ENCODE measurements around the gene TOR2A.

TOR2A gene

DNA sequence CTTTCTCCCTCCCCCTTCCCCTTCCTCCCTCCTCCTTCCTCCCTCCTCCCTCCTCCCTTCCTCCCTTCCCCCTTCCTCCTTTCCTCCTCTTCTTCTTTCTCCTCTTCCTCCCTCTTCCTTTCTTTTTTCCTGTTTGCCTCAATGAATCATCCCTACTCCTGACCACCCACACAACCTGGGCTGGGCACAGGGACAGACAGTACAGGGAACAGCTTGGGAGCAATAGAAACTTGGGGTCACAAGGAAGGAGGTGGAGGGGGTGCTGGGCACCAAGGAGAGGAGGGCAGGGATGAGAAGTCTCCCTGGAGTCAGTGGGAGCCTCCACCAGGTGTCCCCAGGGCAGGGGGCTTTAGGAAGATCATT lies 14.2 kb downstream of the TOR2A start:
- DNase-seq (ENCODE audit: low spot score): no peak

DNA sequence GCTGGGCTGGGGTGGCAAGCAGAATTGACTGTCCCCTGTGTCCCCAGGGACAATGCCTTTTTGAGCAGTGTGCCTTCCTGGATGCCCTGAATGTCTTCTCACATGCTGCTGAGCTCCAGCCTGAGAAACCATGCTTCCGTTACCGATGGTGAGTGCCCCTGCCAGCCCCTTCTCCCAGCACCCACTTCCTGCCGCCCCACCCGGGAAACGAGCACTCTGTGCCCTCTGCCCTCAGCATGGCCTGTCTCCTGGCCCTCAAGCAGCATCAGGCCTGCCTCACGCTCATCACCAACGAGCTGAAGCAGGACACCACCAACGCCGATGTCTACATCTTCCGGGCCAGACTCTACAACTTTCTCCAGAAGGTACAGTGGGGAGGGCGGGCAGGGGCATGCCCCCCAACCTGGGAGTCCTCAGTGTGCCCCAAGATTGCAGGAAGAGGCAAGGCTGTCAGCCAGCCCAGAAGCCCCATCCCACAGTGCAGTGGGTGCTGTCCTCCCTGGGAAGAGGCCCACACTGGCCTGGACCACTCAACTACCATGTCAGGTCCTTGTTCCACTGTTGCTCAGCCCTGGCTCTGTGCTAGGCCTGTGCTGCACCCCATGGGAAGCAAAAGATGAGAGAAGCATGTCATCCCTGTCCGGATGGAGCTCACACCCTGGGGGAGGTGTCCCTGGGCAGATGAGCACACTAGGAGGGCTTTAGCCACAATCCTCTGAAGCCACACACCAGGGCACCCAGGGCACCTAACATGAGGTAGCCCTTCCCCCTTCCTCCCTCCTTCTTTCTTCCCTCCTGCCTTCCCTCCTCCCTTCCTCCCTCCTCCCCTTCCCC lies 14.8 kb downstream of the TOR2A start:
- no peak for DNase-seq (ENCODE audit: low spot score)

DNA sequence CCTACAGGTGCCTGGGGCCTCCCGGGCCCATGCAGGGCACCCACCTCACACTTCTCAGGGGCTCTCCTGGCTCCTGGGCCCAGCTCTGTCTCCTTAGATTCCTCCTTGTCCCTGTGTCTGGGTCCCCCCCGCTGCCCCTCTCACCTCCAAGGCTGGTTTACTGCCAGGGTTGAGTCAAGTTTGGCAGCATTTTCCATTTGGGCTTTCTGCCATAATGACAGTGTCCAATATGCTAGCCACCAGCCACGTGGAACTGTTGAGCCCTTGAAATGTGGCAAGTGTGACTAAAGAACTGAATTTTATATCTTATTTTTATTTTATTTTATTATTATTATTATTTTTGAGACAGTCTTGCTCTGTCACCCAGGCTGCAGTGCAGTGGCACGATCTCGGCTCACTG lies 17.3 kb downstream of the TOR2A start:
- no peak for DNase-seq (ENCODE audit: low spot score)

DNA sequence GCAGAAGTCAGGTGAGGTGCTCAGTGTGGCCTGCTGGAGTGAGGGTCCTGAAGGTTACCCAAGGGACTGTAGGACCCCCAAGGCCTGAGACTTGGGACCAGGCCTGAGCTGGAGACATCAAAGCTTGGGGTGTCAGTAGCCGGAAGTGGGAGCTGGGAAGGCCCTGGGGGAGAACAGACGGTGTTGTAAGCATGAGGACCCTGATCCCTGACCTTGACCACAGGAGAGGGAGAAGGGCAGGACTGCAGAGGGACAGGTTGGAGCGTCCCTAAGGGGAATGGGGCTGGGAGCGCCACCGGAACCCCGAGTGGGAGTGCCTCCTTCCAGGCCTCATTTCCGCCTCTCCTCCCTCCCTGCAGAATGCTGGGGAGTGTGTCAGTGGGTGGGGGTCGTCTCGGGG lies 18.7 kb downstream of the TOR2A start:
- no peak for DNase-seq (ENCODE audit: low spot score)

DNA sequence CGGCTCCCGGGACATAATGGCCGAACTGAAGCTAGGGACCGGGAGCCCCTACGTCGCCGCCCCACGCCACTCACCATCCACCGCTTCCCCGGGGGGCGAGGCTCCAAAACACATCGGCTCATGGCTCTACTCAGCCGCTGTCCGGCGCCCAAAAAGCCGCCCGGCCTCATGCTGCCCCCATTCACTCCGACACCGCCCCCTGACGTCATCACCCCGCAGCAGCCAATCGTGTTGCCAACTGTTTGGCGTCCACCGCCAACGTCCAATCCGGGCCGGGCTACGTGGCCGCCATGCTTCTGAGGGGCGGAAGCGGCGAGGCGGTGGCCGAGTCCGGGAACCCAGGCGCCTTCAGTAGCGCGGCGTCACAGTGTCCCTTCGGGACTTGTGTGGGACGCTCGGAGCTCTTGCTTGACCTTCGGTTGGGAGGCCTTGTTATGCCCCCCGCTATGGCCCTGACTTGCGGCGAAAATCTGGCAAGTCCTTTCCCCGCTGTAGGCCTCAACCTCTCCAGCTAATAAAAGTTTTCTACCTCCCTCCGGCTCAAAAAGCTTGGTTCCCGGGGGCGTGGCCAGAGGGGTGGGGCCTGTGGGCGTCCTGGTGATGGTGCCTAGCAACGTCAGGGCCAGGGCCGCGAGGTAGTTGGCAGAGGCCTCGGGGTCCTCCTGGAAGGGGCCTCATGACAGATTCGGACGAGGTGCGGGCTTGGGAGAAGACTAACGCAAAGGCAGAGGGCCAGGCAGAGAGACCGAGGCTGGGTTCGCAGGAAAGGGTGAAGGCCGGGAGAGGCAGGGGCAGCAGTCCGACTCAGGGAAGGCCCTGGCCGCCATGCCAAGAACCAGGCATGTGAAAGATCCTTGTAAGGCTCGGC lies 19.4 kb downstream of the TOR2A start, which contains the start of the genes PTRH1 and TTC16:
Gene PTRH1 (minus strand): TSS at position 194 of the 868 bp plus-strand sequence. CDS start 24 bp downstream, at position 170.
Gene TTC16 (plus strand): TSS at position 610 of the 868 bp plus-strand sequence. CDS start 67 bp downstream, at position 677.
- peak; percentile 93 for DNase-seq (ENCODE audit: low spot score)

DNA sequence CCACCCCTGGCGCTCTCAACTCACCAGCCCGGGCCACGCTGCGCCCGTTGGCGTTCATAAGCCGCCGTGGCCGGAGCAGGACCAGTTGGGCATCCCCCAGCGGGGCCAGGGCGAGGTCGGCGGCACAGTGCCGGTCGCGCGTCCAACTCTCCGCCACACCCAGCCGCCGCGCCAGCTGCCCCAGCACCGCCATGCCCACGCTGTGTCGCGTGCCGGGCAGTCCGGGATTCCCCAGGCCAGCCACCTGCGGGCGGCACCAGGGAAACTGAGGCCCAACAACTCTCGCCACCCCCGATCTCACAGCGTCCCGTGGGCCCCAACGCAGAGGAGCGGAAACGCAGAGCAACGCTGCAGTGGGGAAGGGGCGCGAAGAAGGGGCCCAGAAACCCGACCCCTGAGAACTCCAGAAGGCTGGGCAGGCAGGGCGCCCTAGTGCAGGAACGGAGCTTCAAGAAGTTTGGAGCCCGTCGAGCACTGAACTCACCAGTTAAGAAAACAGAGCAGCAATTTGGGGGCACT lies 20.1 kb downstream of the TOR2A start:
- DNase-seq (ENCODE audit: low spot score): no peak

DNA sequence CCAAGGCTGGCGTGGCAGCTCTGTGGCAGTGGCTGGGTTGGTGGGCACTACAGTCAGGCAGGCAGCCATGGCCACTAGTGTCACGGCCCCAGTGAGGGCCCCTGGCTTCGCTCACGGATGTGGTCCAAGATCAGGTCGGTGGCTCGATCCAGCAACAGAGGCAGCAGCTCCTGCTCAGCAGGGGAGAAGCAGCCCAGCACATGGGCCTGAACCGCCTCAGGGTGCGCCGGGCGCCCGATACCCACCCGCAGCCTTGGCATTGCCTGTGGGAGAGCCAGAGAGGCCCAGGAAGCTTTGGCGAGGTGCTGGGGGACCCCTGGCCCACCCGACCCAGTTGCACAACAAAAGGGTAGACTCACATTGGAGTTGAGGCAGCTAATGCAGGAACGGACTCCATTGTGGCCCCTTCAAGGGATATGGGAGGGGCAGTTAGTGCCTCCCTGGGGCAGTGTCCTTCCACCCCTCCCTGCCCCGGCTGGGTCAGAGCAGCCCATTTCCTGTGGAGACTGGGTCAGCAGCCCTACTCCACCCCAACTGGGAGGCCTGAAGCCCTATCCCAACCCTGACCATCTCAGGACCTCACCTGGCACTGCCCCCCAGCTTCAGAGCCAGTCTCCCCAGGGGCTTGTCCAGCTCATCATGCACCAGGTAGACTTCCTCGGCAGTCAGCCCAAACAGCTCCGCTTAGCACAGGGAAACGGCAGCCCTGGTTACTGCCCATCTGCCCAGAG lies 20.9 kb downstream of the TOR2A start:
- DNase-seq (ENCODE audit: low spot score): no peak

DNA sequence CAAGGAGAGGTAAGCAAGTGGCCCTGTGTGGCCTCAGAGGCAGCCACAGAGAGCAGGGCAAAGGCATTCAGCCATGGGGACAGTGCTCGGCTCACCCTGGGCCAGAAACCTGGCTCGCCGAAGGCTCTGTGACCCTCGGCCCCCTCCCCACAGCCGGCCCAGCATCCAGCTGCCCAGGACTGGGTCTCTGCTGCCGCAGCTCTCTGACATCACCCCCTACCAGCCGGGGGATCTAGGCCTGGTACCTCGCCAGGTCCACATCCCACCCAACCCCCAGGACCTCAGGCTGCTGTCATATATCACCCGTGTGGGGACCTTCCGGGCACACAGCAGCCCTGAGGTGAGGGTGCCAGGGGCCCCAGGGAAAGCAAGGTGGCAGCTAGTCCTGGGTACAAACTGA lies 22.2 kb downstream of the TOR2A start:
- DNase-seq (ENCODE audit: low spot score): no peak

DNA sequence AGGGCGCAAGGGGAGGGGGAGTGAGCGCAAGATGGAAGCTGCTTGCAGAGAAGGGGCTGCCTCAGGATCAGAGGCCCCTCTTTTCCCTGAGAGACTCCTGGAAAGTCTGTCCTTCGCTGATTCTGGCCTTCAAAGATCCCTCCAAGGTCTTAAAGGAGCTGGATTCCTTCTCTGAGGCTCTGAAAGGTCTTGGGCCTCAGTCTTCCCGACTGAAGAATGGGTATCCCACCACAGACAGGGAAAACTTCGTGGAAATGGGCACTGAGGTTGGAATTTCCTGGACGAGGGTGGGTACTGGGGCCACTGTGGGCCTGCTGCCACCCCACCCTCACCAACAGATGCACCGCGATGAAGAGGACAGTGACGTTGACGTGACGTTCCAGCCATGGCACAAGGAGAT lies 22.7 kb downstream of the TOR2A start:
- DNase-seq (ENCODE audit: low spot score): no peak

DNA sequence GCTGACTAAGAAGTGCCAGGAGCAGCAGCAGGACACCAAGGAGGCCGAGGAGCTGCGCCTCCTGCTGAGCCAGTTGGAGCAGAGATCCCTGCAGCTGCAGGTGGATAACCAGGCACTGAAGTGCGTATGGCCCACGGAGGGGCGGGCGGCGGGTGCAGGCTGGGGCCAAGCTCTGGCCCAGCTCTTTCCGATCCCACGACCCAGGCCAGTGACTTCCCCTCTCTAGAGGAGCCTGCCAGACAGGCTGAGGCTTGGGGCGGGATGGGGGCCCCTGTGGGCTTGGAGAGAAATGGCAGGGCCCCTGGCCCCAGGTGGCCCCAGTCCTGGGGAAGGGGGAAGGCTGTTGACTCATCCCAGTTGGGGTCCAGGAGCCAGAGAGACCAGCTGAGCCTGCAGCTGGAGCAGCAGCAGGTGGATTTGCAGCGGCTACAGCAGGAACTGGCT lies 23.2 kb downstream of the TOR2A start:
- no peak for DNase-seq (ENCODE audit: low spot score)

DNA sequence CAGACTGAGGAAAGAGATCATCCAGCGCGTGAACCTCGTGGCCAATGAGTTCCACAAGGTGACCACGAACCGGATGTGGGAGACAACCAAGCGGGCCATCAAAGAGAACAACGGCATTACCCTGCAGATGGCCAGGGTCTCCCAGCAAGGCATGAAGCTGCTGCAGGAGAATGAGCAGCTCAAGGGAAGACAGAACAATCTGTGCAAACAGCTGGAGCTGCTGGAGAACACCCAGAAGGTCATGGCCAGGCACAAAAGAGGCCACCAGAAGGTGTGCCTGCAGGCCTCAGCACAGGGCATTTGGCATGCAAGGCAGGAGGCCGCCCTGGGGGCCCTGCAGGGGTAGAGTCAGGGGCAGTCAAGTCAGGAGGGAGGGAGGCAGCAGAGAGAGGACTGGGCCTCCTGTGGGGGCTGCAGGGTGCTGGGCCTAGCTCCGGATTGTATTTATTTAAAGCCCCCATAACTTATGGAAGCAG lies 23.8 kb downstream of the TOR2A start:
- no peak for DNase-seq (ENCODE audit: low spot score)

DNA sequence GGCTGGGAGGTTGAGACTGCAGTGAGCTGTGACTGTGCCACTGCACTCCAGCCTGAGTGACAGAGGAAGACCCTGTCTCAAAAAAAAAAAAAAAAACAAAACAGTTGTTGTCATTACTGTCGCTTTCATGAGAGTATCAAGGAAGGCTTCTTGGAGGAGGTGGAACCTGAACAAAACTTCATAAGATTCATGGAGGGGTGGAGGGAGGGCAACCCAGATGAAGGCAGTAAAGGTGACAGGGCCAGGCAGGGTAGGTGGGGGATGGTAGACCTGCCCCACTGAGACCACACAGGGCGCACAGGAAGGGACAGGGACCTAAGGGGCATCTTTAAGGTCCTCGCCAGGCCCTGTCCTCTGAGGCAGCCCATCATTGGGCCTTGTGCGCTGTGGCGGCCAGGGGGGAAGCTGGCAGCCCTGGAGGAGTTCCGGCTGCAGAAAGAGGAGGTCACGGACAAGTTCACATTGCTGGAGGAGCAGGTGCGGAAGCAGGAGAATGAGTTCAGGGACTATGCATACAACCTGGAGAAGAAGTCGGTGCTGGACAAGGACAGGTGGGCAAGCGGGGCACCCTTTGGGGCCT lies 24.8 kb downstream of the TOR2A start:
- DNase-seq (ENCODE audit: low spot score): no peak

DNA sequence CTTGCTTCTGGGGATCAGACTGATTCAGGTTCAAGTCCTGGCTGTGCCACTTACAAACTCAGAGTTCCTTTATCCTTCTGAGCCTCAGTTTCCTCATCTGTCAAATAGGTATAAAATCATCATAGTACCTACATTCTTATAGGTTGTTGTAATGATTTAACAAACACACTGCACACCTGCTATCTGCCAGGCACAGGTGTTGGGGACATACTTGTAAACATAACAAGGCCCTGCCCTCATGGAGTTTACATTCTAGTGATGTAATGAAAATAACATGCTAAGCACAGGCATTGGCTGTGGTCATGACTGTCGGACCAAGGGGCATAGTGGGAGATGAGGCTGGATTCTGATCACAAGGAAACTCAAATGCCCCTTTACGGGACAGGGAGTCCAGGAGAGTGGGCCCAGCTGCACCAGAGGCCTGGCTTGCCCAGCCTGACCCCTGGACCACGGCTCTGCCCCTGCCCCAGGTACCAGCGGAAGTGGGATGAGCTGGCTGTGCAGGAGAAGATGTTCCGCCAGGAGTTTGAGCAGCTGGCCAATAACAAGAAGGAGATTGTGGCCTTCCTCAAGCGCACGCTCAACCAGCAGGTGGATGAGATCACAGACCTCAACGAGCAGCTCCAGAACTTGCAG lies 26.0 kb downstream of the TOR2A start:
- DNase-seq (ENCODE audit: low spot score): no peak

DNA sequence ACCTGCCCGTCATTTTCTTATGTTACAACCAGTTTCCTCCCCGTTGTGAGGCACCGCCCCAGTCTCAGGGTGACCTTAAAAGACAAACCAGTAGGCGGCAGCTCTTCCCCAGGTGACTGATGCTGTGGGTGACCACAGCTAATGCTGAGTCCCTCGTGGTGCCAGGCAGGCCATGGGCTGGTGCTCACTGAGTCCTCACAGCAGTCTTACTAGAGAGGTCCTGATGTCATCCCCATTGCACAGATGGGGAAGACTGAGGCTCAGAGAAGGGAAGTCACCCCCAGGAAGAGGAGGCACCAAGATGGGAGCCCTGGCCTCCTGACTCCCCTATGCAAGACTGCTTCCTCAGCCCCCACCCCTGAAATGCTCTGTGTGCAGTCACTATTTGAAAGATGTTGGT lies 27.3 kb downstream of the TOR2A start:
- no peak for DNase-seq (ENCODE audit: low spot score)

DNA sequence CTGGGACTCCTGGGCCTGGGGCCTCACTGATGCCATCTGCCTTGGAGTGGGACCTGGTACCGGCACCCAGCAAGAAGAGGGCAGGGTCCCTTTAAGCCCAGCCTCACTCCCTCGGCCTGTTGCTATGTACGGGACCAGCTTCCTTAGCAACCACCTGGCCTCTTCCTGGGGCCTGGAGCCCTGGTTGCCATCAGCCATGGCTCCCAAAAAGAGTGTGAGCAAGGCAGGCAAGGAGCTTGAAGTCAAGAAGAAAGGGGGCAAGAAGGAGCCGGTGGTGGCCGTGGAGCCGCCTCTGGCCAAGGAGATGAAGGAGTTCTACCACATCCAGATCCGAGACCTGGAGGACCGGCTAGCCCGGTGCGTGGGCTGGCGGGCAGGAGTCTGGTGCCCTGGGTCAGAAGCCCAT lies 28.3 kb downstream of the TOR2A start, which contains the start of gene CFAP157:
Gene CFAP157 (plus strand): TSS at position 153 of the 406 bp plus-strand sequence. CDS start 44 bp downstream, at position 197.
- DNase-seq (ENCODE audit: low spot score): no peak

DNA sequence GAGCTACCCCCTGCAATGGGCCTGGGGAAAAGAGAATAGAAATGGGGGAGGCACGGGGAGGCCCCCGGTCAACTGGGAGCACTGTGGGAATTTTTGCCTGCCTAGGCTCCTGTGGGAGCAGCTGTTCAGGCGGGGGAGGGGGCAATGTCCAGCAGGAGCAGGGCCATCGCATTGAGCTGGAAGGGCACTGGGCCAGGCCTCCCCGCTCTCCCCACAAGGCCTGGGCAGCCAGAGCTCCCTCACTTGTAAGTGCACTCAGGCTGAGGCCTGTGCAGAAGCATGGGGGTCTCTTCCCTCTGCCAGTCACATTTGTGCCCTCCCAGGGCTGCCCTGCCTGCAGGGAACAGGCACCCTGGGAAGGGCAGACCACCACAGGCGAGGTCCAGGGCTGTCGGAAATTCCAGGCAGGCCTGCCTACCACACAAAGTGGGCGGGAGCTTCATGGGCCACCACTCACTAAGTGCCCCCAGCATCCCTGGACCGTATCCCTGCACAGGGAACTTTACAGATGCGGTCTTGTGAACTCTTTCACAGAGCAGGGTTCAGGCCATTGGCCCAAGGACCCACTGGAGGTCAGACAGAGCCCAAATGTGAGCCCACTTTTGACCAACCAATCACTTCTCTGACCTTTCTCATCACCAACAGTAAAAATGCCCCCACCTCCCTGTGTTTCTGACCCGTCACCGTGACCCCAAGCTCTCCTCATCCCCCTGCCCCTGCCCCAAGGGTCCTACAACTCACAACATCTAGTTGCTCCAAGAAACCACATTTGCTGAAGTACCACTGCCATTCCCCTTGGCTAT lies 29.3 kb downstream of the TOR2A start:
- no peak for DNase-seq (ENCODE audit: low spot score)

DNA sequence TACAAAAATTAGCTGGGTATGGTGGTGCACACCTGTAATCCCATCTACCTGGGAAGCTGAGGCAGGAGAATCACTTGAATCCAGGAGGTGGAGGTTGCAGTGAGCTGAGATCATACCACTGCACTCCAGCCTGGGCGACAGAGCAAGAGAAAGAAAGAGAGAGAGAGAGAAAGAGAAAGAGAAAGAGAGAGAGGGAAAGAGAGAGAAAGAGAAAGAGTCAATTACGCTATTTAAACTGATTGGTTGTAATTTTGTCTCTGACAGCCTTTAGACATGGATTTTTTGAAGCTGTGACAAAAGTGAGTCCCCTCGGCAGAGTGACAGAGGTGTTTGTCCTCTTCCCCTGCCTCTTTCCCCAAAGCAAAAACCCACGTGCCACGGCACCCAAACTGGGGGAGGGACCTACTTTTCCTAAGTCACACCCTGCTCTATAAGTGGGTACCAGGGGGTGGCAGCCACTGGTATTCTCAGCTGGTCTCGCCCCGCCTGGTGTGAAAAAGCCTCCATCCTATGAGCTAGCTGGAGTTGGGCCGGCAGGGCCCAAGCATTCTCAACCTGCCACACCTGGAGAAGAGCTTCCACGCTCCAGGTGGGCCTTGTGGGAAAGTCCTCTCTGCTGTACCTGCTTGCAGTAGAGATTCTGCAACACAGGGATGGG lies 31.7 kb downstream of the TOR2A start:
- DNase-seq (ENCODE audit: low spot score): no peak

DNA sequence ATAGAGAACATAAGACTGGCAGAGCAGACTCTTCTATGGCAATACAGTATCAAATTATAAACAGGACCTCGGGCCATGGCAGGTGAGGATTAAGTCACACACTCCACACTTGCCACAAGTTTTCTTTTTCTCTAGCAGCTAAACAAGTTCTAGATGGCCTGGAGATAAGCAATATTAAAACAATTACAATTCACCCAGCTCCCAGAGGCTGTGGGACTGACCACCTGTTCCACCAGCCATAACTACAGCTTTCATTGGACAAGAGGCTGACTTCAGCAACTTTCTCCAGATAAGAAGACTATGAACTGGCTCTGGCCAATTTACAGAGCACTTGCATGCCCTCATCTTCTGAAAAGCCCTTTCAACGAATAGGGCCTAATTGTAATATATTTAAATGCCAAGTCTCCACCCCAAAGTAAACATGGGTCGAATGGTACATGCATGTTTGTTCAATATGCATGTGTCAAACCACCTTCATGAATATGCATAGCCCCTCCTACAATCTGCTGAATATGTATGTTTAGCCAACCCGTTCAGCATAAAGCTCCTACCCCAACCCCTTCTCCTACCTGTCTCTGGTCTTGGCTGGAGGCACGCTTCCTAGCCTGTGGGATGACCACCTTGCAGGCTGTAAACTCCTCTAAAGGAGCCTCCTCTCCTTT lies 34.4 kb downstream of the TOR2A start:
- peak; percentile 56 for DNase-seq (ENCODE audit: low spot score)

All from SK-N-DZ (cell line).